ENCODE results near the gene RBMS3.
A peak's percentile ranks its signal among the peaks of the same experiment; 100 is the strongest.
"Not testable (repeated sequence)": the region's sequence is repeated elsewhere in the genome, so short reads cannot be mapped to it uniquely, and the experiment has no call there.

RBMS3 gene

GRCh38 chr3:29393946-29394345 is 113.1 kb downstream of the RBMS3 start:
- not testable (repeated sequence) for DNase-seq

GRCh38 chr3:29397406-29397805 is 116.5 kb downstream of the RBMS3 start:
- no peak for DNase-seq

- DNase-seq: no peak
Measured at GRCh38 chr3:29398787-29399186, 117.9 kb downstream of the RBMS3 start.

- DNase-seq: no peak
Measured at GRCh38 chr3:29406291-29406832, 125.5 kb downstream of the RBMS3 start.

GRCh38 chr3:29408676-29409075 is 127.8 kb downstream of the RBMS3 start:
- no peak for DNase-seq

- no peak for DNase-seq
Measured at GRCh38 chr3:29409409-29409808, 128.5 kb downstream of the RBMS3 start.

- no peak for DNase-seq
Measured at GRCh38 chr3:29410220-29410619, 129.3 kb downstream of the RBMS3 start.

GRCh38 chr3:29410660-29411405 is 130.0 kb downstream of the RBMS3 start:
- DNase-seq: no peak

- no peak for DNase-seq
Measured at GRCh38 chr3:29412110-29412509, 131.2 kb downstream of the RBMS3 start.

GRCh38 chr3:29414468-29415224 is 133.8 kb downstream of the RBMS3 start:
- no peak for DNase-seq

- DNase-seq: no peak
Measured at GRCh38 chr3:29415482-29416223, 134.8 kb downstream of the RBMS3 start.

- DNase-seq: no peak
Measured at GRCh38 chr3:29416514-29416913, 135.6 kb downstream of the RBMS3 start.

GRCh38 chr3:29420106-29420505 is 139.2 kb downstream of the RBMS3 start:
- DNase-seq: no peak

GRCh38 chr3:29426302-29427226 is 145.7 kb downstream of the RBMS3 start:
- DNase-seq: peak; percentile 90

- DNase-seq: no peak
Measured at GRCh38 chr3:29427266-29428103, 146.6 kb downstream of the RBMS3 start.

- no peak for DNase-seq
Measured at GRCh38 chr3:29429055-29429679, 148.3 kb downstream of the RBMS3 start.

- DNase-seq: no peak
Measured at GRCh38 chr3:29430558-29430971, 149.7 kb downstream of the RBMS3 start.

GRCh38 chr3:29436612-29437323 is 155.9 kb downstream of the RBMS3 start:
- DNase-seq: no peak

GRCh38 chr3:29438580-29438979 is 157.7 kb downstream of the RBMS3 start:
- DNase-seq: no peak

Measured in NCI-H1436 (cell line).